KBM-7 (cell line): ENCODE measurements around the gene PPP1R12B.
"Not testable (repeated sequence)": the region's sequence is repeated elsewhere in the genome, so short reads cannot be mapped to it uniquely, and the experiment has no call there.

Experiments used
- DNase-seq: peaks from one replicate; pipeline ENCODE4 v3.0.0-alpha.2; 2015
- in situ Hi-C: fragments of 300-500 bp; cut with MboI; formaldehyde crosslinking; loops from 2 replicates; pipeline ENCODE4 v1.14.3; 2020; ENCODE audit warnings: low sequenced_read_pairs, low pct_unique_long_range_greater_than_20kb, mixed read lengths

The PPP1R12B gene

DNA sequence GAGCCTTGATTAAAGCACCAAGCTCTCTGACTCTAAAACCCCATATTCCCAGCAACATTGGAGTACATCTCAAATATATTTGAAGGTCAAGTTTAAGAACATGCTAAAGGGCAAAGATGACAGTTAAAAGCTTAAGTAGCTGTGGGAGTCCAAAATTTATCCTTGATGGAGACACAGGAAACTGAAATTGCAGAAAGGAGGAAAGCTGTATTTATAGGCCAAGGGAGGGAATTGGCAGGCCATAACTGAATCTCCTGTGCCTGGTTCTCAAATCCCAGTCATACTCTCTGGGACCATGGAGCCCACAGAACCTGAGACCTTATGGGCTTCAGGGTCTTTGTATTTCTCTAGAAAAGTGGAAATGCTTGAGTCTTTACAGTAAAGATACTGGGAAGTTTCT, 193.9 kb downstream of the PPP1R12B start:
- DNase-seq, in situ Hi-C loops: not testable (repeated sequence)

DNA sequence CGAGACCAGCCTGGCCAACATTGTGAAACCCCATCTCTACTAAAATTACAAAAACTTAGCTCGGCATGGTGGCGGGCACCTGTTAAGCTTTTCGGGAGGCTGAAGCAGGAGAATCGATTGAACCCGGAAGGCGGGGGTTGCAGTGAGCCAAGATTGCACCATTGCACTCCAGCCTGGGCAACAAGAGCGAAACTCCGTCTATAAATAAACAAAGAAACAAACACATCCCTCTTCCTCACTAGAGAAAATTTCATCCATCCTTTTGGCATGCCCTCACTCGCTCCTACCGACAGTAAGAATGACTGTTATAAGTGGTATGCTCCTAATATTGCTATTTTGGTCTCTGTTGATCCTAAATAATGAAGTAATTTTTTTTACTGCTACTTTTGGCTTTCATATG, 195.0 kb downstream of the PPP1R12B start:
- in situ Hi-C loops, DNase-seq: not testable (repeated sequence)

DNA sequence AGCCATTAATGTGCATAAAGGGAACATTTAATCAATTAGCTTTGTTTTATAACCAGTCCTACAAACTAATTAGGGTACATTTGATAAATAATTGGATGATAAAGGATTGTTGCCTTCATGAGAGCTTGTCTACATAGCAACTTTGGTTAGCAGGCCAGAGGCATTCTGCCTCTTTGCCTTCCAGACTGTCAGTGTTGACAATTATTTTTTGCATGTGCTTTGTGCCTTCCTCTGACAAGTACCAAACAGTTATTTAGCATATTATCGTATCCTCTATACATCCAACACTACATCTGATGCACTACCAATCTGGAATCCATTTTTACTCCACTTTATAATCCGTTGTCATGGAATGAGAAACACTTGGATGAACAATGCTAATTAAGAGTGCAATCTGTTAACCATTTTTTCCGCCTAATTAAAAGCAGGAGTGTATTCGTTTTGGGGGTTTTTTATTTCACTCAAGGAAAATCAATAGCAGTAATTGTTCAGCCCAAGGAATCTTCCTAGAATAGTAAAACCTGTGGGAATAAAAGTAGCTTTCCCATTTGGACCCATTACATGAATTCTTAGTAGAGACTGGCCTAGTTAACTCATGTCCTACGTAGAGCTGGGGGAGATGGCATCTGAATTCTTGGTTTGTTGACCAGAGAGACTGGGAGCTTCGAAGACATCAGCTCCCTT, 196.4 kb downstream of the PPP1R12B start:
- in situ Hi-C loops, DNase-seq: not testable (repeated sequence)

DNA sequence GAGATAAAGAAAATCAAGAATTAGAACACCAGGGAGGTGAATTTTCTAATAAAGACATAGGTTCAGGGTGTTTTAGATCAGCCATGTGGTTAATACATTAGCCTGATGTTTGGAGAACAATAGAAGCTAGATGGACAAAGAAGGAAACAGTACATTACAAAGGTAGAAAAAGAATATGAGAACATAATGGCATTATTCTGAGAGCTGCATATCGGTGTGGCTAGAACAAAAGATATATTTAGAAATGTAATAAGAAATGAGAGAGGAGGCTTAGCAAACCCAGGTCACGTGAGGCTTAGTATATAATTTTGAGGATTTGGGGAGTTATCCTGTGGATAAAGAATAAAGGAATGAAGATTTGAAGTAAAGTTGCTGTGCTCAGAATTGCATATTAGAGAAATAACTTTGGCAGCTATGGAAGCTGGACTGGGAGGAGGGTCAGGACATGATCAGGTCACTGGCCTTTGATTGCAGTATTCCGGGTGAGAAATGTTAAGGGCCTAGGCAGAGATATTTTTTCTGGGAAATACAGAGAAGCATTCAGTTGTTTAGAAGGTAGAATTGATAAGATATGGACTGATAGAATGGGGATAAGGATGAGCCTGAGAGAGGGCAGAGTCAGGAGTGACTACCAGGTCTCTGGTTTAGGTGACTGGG, 197.3 kb downstream of the PPP1R12B start:
- DNase-seq, in situ Hi-C loops: not testable (repeated sequence)

GRCh38 chr1:202546377-202546776, 197.9 kb downstream of the PPP1R12B start:
- DNase-seq, in situ Hi-C loops: not testable (repeated sequence)

GRCh38 chr1:202546796-202547195, 198.3 kb downstream of the PPP1R12B start:
- DNase-seq, result peak; percentile 5
- in situ Hi-C loops, result not testable (repeated sequence)

DNA sequence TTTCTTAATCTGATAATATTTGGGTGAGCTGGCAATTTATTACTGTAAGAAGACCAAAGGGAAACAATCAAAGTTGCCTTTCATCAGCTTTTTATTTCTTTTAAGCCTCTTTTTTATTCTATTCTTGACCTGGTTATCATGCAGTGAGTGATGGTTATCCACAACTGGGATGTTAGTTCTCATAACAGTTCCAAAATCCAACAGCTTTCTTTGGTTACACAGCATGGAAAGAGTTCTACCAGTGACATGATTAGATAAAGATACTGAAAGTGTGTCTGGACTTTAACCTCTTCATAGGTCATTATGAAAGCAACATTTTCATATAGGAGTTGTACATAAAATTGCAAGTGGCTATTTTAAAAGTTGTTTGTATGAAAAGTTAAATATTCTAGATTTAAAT, 198.7 kb downstream of the PPP1R12B start:
- DNase-seq, result no peak
- in situ Hi-C loops, result no loop called here

- in situ Hi-C loops, DNase-seq: not testable (repeated sequence)
Measured at GRCh38 chr1:202550088-202550487, 201.6 kb downstream of the PPP1R12B start.

DNA sequence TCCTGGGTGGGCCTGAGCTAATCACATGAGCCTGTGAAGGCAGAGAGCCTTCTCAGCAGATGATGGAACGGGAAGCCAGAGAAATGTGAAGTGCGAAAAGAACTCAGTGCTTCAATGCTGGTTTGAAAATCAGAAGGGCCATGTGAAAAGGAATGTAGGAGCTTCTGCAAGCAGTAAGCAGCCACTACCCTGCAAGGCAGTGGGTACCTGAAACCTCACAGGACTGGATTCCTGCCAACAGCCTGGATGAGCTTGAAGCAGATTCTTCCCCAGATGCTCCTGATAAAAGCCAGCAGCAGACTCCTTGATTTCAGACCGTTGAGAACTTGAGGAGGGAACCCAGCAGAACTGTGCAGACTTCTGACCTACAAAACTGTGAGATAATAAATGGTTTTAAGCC, 203.2 kb downstream of the PPP1R12B start:
- no peak for DNase-seq
- in situ Hi-C loops, result no loop called here

GRCh38 chr1:202552615-202553014, 204.1 kb downstream of the PPP1R12B start:
- DNase-seq, in situ Hi-C loops: not testable (repeated sequence)

GRCh38 chr1:202553078-202553477, 204.6 kb downstream of the PPP1R12B start:
- in situ Hi-C loops, DNase-seq: not testable (repeated sequence)

DNA sequence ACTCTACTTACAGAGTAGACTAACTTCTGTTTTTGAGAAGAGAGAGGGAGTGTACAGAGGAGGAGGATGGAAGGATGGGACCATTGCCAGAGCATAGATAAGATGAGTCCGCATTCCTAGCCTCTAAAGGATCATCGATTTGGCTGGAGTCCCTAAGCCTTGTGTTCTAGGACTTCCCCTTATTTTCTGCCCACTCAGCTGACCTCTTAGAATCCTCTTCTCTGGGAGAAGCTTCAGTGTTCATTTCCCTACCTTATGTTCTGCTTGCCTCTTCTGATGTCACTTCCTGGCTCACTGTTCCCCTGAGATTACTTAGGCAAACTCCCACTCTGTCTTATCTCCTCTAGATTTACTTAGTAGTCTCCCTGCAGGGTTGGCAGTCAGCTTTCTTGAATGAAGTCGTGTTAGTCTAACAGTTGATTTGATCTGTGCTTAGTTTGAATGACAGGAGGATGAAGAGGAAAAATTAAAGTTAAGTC, 205.1 kb downstream of the PPP1R12B start:
- in situ Hi-C loops, result no loop called here
- peak; percentile 69 for DNase-seq

DNA sequence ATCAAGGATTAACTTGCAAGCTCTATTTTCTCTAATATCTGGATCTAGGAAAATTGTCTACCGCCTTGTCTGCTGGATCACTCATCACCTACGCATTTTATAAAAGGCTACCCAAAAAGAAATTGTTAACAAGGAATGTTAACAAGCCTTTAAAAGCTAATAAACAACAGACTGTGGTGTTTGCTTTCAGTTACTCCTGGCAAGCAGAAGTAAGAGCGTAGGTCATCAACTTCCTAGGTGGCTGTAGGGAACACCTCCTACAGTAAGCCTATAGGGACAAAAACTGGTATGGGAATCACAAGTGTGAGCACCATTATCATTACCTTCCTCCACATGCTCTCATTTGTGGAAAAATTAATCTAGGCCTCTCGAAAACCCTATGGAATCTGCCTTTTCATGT, 206.1 kb downstream of the PPP1R12B start:
- in situ Hi-C loops, result not testable (repeated sequence)

GRCh38 chr1:202556037-202556436, 207.5 kb downstream of the PPP1R12B start:
- DNase-seq, in situ Hi-C loops: not testable (repeated sequence)

More for the DNA sequence above, 206.1 kb downstream of the PPP1R12B start:
- DNase-seq, result not testable (repeated sequence)

- in situ Hi-C loops, result not testable (repeated sequence)
Measured at GRCh38 chr1:202557662-202558061, 209.2 kb downstream of the PPP1R12B start.

DNA sequence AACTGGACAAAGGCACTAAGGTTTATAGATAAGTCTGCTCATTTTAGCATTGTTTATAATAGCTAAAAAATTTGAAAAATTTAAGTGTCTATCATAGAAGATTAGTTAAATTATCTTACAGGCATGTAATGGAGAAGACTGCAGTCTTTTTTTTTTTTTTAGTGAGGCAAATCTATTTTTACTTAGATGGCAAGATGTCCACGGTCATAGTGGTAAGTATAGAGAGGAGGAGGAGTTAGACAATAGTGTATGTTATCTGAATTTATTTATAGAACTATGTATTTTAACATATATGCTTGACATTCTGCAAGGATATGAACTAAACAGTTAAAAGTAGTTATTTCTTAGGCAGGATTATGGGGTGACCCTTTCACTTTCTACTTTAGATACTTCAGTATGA, 212.7 kb downstream of the PPP1R12B start:
- in situ Hi-C loops, result no loop called here
- DNase-seq, result no peak

More at GRCh38 chr1:202557662-202558061, 209.2 kb downstream of the PPP1R12B start:
- not testable (repeated sequence) for DNase-seq

DNA sequence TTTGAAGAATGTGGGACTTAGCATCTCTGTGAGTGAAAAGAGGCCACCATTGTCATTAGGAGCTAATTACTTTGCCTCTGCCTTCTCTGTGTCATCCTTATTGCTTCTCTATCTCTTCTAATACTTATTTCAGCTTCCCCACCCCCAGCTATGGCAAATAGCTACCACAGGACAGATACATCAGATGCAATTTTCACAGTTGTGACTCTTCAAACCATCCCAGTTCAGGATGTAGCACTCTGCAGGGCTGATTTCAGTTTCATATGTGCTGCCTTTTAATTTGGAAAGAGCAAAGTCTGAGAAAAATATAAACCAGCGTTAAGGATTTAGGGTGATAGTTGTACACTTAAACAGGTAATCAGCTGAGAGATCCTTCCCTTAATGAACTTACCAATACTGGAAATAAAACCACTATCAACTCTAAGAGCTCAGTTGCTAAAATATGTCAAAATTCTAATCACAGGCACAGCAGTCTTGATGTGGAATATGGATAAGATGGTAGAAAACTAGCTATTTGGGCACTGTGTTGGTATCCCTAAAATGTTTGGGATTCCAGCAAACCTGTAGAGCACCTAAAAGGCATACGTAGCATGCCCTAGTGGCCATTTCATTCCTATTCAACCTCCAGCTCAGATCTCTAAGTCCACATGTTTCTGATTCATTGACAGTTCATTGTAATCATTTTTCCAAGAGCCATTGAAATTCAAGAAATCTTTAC, 213.4 kb downstream of the PPP1R12B start:
- in situ Hi-C loops, result no loop called here
- no peak for DNase-seq

DNA sequence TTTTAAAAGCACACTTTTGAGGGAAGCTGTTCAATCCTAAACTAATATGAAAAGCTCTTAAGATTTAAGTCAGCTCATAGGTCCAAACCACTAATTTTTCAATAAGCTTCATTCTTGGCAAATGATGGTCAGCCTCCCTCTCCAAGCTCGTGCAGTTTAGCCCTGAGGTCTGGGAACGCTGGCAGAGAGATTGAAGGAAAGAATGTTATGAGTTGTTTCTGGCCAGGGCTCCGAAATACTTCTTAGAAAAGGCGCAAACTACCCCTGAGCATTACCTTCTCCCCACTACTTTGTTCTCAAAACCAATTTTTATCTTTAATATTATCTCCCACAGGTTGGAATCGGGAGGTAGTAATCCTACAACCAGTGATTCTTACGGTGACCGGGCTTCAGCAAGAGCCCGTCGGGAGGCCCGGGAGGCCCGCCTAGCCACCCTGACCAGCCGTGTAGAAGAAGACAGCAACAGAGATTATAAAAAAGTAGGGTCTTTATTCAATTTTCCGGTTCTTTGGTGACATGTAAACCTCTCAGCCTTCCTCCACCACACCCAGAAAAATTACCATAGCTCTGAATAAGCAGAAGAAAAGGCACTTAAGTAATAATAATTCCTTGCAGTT, 214.1 kb downstream of the PPP1R12B start:
- no peak for DNase-seq
- in situ Hi-C loops, result no loop called here

DNA sequence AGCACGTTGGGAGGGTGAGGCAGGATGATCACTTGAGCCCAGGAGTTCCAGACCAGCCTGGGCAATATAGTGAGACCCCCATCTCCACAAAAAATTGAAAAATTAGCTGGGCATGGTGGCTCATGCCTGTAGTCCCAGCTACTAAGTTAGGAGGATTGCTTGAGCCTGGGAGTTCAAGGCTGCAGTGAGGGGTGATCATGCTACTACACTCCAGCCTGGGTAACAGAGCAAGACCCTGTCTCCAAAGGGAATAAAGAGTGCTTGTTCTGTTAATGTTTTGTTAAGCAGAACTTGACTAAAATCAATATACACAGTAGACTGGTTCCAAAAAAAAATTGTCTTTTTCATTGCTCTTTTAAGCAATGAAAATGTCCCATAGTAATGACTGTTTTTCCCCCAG, 215.3 kb downstream of the PPP1R12B start:
- DNase-seq, result no peak
- in situ Hi-C loops, result no loop called here
